ENCODE results near the gene FRMD4B.
"Not testable (repeated sequence)": the region's sequence is repeated elsewhere in the genome, so short reads cannot be mapped to it uniquely, and the experiment has no call there.

FRMD4B gene

GRCh38 chr3:69239063-69239462 is 146.8 kb downstream of the FRMD4B start:
- no peak for DNase-seq

- no peak for DNase-seq
Observed at GRCh38 chr3:69236812-69237707, 148.8 kb downstream of the FRMD4B start.

- DNase-seq = no peak
Observed at GRCh38 chr3:69235882-69236281, 150.0 kb downstream of the FRMD4B start.

GRCh38 chr3:69235227-69235626 is 150.7 kb downstream of the FRMD4B start:
- not testable (repeated sequence) for DNase-seq

GRCh38 chr3:69232482-69232881 is 153.4 kb downstream of the FRMD4B start:
- DNase-seq = no peak

GRCh38 chr3:69231929-69232440 is 153.9 kb downstream of the FRMD4B start:
- DNase-seq = no peak

GRCh38 chr3:69226071-69226470 is 159.8 kb downstream of the FRMD4B start:
- DNase-seq = no peak

- DNase-seq = no peak
Observed at GRCh38 chr3:69219101-69219708, 166.7 kb downstream of the FRMD4B start.

- DNase-seq = no peak
Observed at GRCh38 chr3:69218079-69218478, 167.8 kb downstream of the FRMD4B start.

GRCh38 chr3:69216981-69217380 is 168.9 kb downstream of the FRMD4B start:
- DNase-seq = no peak

GRCh38 chr3:69214241-69214640 is 171.6 kb downstream of the FRMD4B start:
- no peak for DNase-seq

GRCh38 chr3:69212411-69213160 is 173.3 kb downstream of the FRMD4B start:
- no peak for DNase-seq

- DNase-seq = no peak
Observed at GRCh38 chr3:69210068-69210730, 175.7 kb downstream of the FRMD4B start.

- no peak for DNase-seq
Observed at GRCh38 chr3:69209413-69209812, 176.5 kb downstream of the FRMD4B start.

GRCh38 chr3:69207031-69207430 is 178.9 kb downstream of the FRMD4B start:
- no peak for DNase-seq

- DNase-seq = no peak
Observed at GRCh38 chr3:69205385-69205784, 180.5 kb downstream of the FRMD4B start.

GRCh38 chr3:69204315-69204957 is 181.5 kb downstream of the FRMD4B start:
- no peak for DNase-seq

- no peak for DNase-seq
Observed at GRCh38 chr3:69203631-69204314, 182.1 kb downstream of the FRMD4B start.

GRCh38 chr3:69201658-69202057 is 184.2 kb downstream of the FRMD4B start:
- DNase-seq = no peak

- DNase-seq = no peak
Observed at GRCh38 chr3:69200384-69201068, 185.4 kb downstream of the FRMD4B start.

GRCh38 chr3:69199942-69200341 is 185.9 kb downstream of the FRMD4B start:
- DNase-seq = no peak

Measured in activated effector memory CD4-positive, alpha-beta T cell treated with Interleukin-2 at 50 U/mL for 16 hours (primary cell).